GM10248 (cell line): ENCODE results near the gene RAET1E.

Experiments used
- CTCF ChIA-PET: fragments of 300-600 bp; sonication (Branson Sonifier 250); formaldehyde crosslinking; extraction: SDS; loops from one replicate; lab custom pipeline; 2021; ENCODE audit warnings: antibody characterized with exemption; lab: Yijun Ruan, JAX
- POLR2A ChIA-PET: fragments of 350-650 bp; sonication (Branson Sonifier 250); formaldehyde crosslinking; extraction: SDS; loops from one replicate; lab custom pipeline; 2020; ENCODE audit warnings: antibody characterized with exemption; lab: Yijun Ruan, JAX
- DNase-seq: peaks from one replicate; pipeline ENCODE4 v3.0.0; 2012; ENCODE audit errors: extremely low spot score
- TF ChIP-seq, protein P1 (sequence below): IDR thresholded peaks from 2 replicates; pipeline ENCODE4 v1.5.1; 2012; ENCODE audit warnings: mild to moderate bottlenecking, low read depth; ENCODE audit errors: extremely low read depth, missing control alignments, control extremely low read depth

RAET1E gene

DNA sequence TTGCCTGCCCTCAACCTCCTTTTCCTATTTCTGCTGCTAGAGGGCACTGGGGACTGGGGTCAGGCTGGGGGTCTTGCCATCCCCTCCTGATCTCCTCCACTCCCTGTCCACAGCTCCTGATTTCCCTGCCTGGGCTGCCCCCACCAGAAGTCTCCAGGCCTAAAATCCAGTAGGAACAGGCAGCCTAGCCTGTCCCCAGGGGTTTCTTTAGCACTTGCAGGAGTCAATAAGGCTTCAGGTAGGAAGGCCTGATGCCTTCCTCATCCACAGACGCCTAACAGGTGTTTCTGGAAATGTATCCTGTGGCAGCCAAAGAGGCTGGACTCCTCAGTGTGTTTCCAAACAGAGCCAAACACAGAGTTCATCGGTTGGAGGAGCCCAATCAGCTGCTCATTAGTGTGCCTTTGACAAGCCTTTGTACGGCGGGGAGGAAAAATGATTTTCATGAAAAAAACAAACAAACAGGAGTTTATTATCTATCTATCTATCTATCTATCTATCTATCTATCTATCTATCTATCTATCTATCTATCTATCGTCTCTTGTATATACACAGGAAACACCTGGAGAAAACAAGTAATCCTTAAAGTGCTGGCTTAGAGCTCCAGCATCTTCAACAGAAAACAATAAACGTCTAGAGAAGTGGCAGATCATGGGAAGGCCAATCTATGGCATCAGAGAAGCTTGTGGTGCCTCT lies 3.7 kb upstream of the RAET1E start:
- ChIA-PET CTCF (no interaction called here), POLR2A (no interaction called here)
- TF ChIP-seq, protein P1, sequence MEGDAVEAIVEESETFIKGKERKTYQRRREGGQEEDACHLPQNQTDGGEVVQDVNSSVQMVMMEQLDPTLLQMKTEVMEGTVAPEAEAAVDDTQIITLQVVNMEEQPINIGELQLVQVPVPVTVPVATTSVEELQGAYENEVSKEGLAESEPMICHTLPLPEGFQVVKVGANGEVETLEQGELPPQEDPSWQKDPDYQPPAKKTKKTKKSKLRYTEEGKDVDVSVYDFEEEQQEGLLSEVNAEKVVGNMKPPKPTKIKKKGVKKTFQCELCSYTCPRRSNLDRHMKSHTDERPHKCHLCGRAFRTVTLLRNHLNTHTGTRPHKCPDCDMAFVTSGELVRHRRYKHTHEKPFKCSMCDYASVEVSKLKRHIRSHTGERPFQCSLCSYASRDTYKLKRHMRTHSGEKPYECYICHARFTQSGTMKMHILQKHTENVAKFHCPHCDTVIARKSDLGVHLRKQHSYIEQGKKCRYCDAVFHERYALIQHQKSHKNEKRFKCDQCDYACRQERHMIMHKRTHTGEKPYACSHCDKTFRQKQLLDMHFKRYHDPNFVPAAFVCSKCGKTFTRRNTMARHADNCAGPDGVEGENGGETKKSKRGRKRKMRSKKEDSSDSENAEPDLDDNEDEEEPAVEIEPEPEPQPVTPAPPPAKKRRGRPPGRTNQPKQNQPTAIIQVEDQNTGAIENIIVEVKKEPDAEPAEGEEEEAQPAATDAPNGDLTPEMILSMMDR: no peak
- DNase-seq: no peak

DNA sequence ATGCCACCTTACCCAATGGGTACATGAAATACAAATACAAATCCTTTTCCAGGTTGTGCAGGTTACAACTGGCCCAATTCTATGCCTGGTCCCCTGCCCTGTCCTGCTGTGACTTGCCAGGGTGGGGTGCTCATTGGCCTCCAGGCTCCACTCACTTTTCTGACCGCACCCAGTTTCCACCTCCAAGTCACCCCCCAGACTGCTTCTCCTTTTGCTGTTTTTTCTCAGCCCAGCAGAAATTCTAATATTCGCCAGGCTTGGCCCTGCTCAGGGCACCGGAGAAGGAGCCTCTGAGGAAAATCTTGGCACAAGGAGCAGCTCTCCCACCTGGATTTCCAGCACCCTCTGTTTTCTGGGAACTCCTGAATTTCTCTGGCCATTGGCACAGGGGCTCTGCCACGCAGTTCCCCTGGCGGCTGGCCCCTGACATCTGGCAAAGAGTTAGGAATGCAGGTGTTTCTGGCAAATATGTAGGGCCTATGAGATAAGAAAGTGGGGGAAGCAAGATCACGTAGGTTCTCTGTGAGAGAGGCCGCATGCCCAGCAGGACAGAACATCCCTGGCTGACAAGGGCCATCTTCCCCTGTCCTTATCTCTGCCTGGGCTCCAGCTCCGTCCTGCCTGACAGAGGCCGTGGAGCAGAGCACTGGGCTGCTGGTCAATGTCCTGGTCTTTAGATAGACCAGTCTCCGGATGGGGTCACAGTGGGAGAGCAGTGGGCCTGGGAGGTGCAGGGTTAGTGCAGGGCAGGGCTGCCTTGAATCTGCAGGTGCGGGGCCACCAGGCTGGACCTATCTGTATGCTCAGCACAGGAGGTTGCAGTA lies 2.9 kb upstream of the RAET1E start:
- TF ChIP-seq, protein P1: no peak
- ChIA-PET POLR2A (no interaction called here), CTCF (interaction anchor here (1.5 kb wide), 1 partner anchor 15 kb away, joined by 3 read pairs; no protein-coding TSS in a partner anchor)
- no peak for DNase-seq

DNA sequence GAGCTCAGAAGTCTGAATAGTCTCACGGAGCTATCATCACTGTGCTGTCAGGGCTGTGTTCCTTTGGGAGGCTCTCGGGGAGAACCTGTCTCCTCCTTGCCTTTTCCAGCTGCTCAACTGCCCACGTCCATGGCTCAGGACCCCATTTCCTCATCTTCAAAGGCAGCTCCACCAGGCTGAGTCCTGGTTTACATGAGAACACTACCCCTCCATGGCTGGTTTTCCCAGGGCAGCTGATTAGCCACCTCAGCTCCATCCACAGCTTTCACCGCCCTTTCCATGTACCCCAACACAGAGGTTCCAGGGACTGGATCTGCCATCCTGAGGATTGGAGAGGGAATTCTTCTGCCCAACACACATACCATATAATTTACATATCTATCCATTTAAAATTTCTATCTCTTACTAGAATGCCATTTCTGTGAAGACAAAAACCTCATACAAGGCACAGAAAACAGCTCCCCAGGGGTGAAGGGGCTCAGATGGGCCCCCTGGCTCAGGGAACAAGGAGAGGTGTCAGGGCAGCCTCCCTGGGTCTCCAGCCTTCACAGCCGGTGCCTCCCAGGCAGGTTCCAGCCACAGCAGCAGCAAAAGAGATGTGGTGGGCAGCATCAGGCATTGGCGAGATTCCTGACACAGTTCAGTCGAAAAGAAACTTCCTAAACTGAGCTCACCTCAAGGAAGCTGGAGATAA lies 2.2 kb upstream of the RAET1E start:
- TF ChIP-seq, protein P1: no peak
- DNase-seq: no peak
- CTCF ChIA-PET: interaction anchor here (1.5 kb wide), 1 partner anchor 14 kb away, joined by 3 read pairs; no protein-coding TSS in a partner anchor
- POLR2A ChIA-PET: no interaction called here

DNA sequence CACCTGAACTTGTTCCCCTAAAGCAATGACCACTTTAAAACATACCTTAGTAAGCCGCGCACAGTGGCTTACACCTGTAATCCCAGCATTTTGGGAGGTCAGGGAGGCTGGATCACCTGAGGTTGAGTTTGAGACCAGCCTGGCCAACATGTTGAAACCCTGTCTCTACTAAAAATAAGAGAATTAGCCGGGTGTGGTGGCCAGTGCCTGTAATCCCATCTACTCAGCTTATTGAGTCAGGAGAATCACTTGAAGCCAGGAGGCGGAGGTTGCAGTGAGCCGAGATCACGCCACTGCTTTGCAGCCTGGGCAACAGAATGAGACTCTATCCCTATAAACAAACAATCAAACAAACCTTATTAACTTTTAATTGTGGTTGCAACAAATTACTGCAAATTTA lies 1.6 kb upstream of the RAET1E start:
- ChIA-PET POLR2A (no interaction called here), CTCF (interaction anchor here (1.5 kb wide), 1 partner anchor 14 kb away, joined by 3 read pairs; no protein-coding TSS in a partner anchor)
- DNase-seq: no peak
- TF ChIP-seq, protein P1: no peak

DNA sequence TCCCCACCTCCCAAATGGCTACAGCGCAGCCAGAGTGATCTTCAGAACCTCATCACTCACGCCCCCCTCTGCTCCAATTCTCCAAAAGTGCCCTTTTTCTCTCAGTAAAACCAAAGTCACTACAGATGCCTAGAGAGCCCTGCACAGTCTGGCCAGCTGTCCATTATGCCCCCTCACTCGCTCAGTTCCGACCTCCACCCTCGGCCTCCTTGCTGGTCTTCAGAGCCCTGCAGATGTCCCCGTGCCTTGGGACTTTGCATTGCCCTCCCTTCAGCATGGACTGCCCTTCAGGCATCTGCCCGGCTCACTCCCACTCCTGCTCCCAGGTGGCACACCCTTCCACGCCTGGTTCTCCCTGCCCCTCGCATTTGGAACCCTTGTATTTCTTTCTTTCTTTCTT lies 1.1 kb upstream of the RAET1E start:
- CTCF ChIA-PET: no interaction called here
- POLR2A ChIA-PET: no interaction called here
- no peak for DNase-seq
- TF ChIP-seq, protein P1: no peak

DNA sequence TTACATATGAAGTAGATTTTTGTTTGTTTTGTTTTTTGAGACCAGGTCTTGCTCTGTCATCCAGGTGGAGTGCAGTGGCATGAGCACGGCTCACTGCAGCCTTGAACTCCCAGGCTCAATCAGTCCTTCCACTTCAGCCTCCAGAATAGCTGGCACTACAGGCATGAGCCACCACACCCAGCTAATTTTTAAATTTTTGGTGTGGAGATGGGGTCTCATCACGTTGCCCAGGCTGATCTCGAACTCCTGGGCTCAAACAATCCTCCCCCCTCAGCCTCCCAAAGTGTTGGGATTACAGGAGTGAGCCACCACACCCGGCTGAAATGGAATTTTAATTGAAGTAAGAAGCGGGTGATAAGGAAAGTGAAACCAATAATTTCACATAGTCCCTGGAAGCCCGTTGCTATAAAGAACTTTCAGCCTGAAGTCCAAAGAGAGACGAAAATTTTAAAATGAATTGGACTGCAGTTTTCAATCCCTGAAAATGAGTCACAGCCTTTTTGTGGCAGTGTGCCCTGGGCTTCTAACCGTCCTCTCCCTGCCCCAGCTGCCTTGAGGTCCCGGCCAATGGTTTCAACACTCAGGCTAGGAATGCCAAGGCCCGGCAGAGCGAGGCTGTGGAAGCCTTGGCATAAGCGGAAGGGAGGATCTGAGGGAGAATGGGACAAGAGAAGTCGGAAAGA lies 757 bp downstream of the RAET1E start:
- TF ChIP-seq, protein P1: no peak
- POLR2A ChIA-PET: no interaction called here
- CTCF ChIA-PET: no interaction called here
- DNase-seq: no peak
